PC-3 (cell line): ENCODE results near the gene PTGIS. TPM values are rescaled to one million over a fixed set of nuclear protein-coding genes. Genes with fewer than 3 reads are reported as not detected.

Experiments
- ATAC-seq: fragments of 200-7000 bp; cut with Tn5 transposase; 2 replicates; pipeline ENCODE4 v1.9.1; 2020; ENCODE audit warnings: mild to moderate bottlenecking, moderate library complexity
- BruUV-seq: library from RNA; stranded (reverse); fragments of 400-500 nt; replicated peaks from 2 replicates; lab custom pipeline; 2021; lab: Mats Ljungman, UMichigan
- CTCF ChIA-PET: fragments of 300-600 bp; sonication (Branson Sonifier 250); formaldehyde crosslinking; loops from one replicate; lab custom pipeline; 2022; ENCODE audit warnings: antibody characterized with exemption; lab: Charles Lee
- POLR2A ChIA-PET: fragments of 300-600 bp; sonication (Branson Sonifier 250); formaldehyde crosslinking; loops from one replicate; lab custom pipeline; 2022; ENCODE audit warnings: antibody characterized with exemption; ENCODE audit not compliant: unreplicated experiment; lab: Charles Lee
- DNase-seq: peaks from one replicate; pipeline ENCODE4 v3.0.0-alpha.2; 2015
- H2AFZ ChIP-seq: fragments of 300-600 bp; sonication (generic); 2 replicates; pipeline ENCODE4 v1.6.0; 2016; ENCODE audit warnings: antibody characterized with exemption, low read length
- H3F3A ChIP-seq: fragments of 300-600 bp; sonication (generic); one replicate; pipeline ENCODE4 v1.6.0; 2017; ENCODE audit warnings: antibody characterized with exemption, low read length, control low read depth, mild to moderate bottlenecking; ENCODE audit not compliant: unreplicated experiment
- H3K27ac ChIP-seq: fragments of 300-600 bp; sonication (generic); 2 replicates; pipeline ENCODE4 v1.5.1; 2016; ENCODE audit warnings: mild to moderate bottlenecking, low read length
- H3K27me3 ChIP-seq: fragments of 300-600 bp; sonication (generic); 2 replicates; pipeline ENCODE4 v1.6.1; 2016; ENCODE audit warnings: low read length, mixed read lengths
- H3K36me3 ChIP-seq: fragments of 300-600 bp; sonication (generic); 2 replicates; pipeline ENCODE4 v1.6.1; 2016; ENCODE audit warnings: low read depth, mixed run types, low read length, mixed read lengths
- H3K4me1 ChIP-seq: fragments of 300-600 bp; sonication (generic); 2 replicates; pipeline ENCODE4 v1.5.1; 2016; ENCODE audit warnings: low read length; ENCODE audit not compliant: insufficient read depth
- H3K4me2 ChIP-seq: fragments of 300-600 bp; sonication (generic); 2 replicates; pipeline ENCODE4 v1.6.0; 2016; ENCODE audit warnings: low read length
- H3K4me3 ChIP-seq: fragments of 300-600 bp; sonication (generic); 2 replicates; pipeline ENCODE4 v1.5.1; 2016; ENCODE audit warnings: mild to moderate bottlenecking, low read length, mixed read lengths
- H3K79me2 ChIP-seq: fragments of 300-600 bp; sonication (generic); 2 replicates; pipeline ENCODE4 v1.6.1; 2017; ENCODE audit warnings: low read length, mixed read lengths
- H3K9ac ChIP-seq: fragments of 300-600 bp; sonication (generic); 2 replicates; pipeline ENCODE4 v1.6.0; 2016; ENCODE audit warnings: mild to moderate bottlenecking, low read length
- H3K9me2 ChIP-seq: fragments of 300-600 bp; sonication (generic); replicated peaks from 2 replicates; pipeline ENCODE4 v1.6.1; 2016; ENCODE audit warnings: mixed run types, low read length, mixed read lengths
- H3K9me3 ChIP-seq: fragments of 300-600 bp; sonication (generic); 2 replicates; pipeline ENCODE4 v1.6.1; 2016; ENCODE audit warnings: low read length, mixed read lengths
- H4K20me1 ChIP-seq: fragments of 300-600 bp; sonication (generic); 2 replicates; pipeline ENCODE4 v1.6.1; 2016; ENCODE audit warnings: low read length, mixed read lengths
- CTCF ChIP-seq: fragments of 300-600 bp; sonication (generic); conservative IDR thresholded peaks from 2 replicates; pipeline ENCODE4 v1.5.1; 2017; ENCODE audit warnings: antibody characterized with exemption, low read depth, mild to moderate bottlenecking, low read length
- EZH2 ChIP-seq: fragments of 300-600 bp; sonication (generic); IDR thresholded peaks from one replicate; pipeline ENCODE4 v1.6.1; 2017; ENCODE audit warnings: antibody characterized with exemption, mild to moderate bottlenecking, low read length; ENCODE audit not compliant: unreplicated experiment
- EZH2phosphoT487 ChIP-seq: fragments of 300-600 bp; sonication (generic); IDR thresholded peaks from 2 replicates; pipeline ENCODE4 v1.6.1; 2018; ENCODE audit warnings: mild to moderate bottlenecking, antibody characterized with exemption, low read length, borderline replicate concordance
- intact Hi-C: fragments of 100-400 bp; cut with micrococcal nuclease; formaldehyde crosslinking; loops from 2 replicates; pipeline ENCODE4 v1.9.0; 2023
- total RNA-seq: library from RNA; depleted of rRNA; stranded (reverse); fragments of >200 nt; gene quantifications from 2 replicates; pipeline ENCODE4 v1.2.3, GENCODE V29; 2014

PTGIS gene
- total RNA-seq, 1 experiment from 2014 or later: 0.18 TPM

- H4K20me1 ChIP-seq: no peaks in the 10 kb centered on the region
- H3K9me3 ChIP-seq: no peaks in the 10 kb centered on the region
- no peak overlapping the region for H3K27ac ChIP-seq
- H3K27me3 ChIP-seq: peaks cover 21% of the 10 kb centered on the region
- BruUV-seq: no TSS peak
- no peak overlapping the region for H3K4me2 ChIP-seq
- H3K9me2 ChIP-seq: no peaks in the 10 kb centered on the region
- H2AFZ ChIP-seq: no peak overlapping the region
- POLR2A ChIA-PET: interaction anchor here (0.5 to 0.7 kb wide), 2 partner anchors 23 to 28 kb away, joined by 3 to 4 read pairs; no protein-coding TSS in a partner anchor
- no peaks in the 10 kb centered on the region for H3K79me2 ChIP-seq
- H3K4me1 ChIP-seq: no peaks in the 10 kb centered on the region
- H3F3A ChIP-seq: no peaks in the 10 kb centered on the region
- TF ChIP-seq CTCF (no peak), EZH2 (no peak), EZH2phosphoT487 (no peak)
- no peak for ATAC-seq
- no peak overlapping the region for H3K9ac ChIP-seq
- no peaks in the 10 kb centered on the region for H3K36me3 ChIP-seq
- no peak overlapping the region for H3K4me3 ChIP-seq
- no peak for DNase-seq
- intact Hi-C loops: no loop called here
- CTCF ChIA-PET: interaction anchor here (0.7 to 0.9 kb wide), 2 partner anchors 29 to 72 kb away, joined by 3 read pairs; no protein-coding TSS in a partner anchor
Observed at GRCh38 chr20:49570161-49570827, 2.4 kb upstream of the PTGIS start.

- no TSS peak for BruUV-seq
- Histone ChIP-seq H3K9me3 (no peaks in the 10 kb centered on the region), H2AFZ (no peak overlapping the region), H3K4me2 (no peak overlapping the region), H3K79me2 (no peaks in the 10 kb centered on the region), H3K9me2 (no peaks in the 10 kb centered on the region), H3K4me1 (no peaks in the 10 kb centered on the region), H3K27ac (no peak overlapping the region), H3K27me3 (peaks cover 21% of the 10 kb centered on the region), H3K9ac (no peak overlapping the region), H4K20me1 (no peaks in the 10 kb centered on the region), H3K36me3 (no peaks in the 10 kb centered on the region), H3K4me3 (no peak overlapping the region), H3F3A (no peaks in the 10 kb centered on the region)
- ATAC-seq: no peak
- intact Hi-C loops: no loop called here
- no peak for TF ChIP-seq EZH2
- ChIA-PET CTCF (interaction anchor here (0.7 to 1.3 kb wide), 2 partner anchors 28 to 71 kb away, joined by 3 read pairs; no protein-coding TSS in a partner anchor), POLR2A (interaction anchor here (0.5 kb wide), 1 partner anchor 28 kb away, joined by 3 read pairs; no protein-coding TSS in a partner anchor)
- no peak for DNase-seq
Observed at GRCh38 chr20:49569411-49570115, 1.6 kb upstream of the PTGIS start.

GRCh38 chr20:49568278-49569151 lies 578 bp upstream of the PTGIS start:
- Histone ChIP-seq H3K4me3 (no peak overlapping the region), H3K9ac (no peak overlapping the region), H3K4me1 (no peaks in the 10 kb centered on the region), H3K79me2 (no peaks in the 10 kb centered on the region), H3K9me3 (no peaks in the 10 kb centered on the region), H3K9me2 (no peaks in the 10 kb centered on the region), H4K20me1 (no peaks in the 10 kb centered on the region), H3K27ac (no peak overlapping the region), H3K4me2 (no peak overlapping the region), H2AFZ (no peak overlapping the region), H3K36me3 (no peaks in the 10 kb centered on the region), H3K27me3 (peaks cover 21% of the 10 kb centered on the region), H3F3A (no peaks in the 10 kb centered on the region)
- TF ChIP-seq EZH2phosphoT487 (no peak), EZH2 (no peak), CTCF (no peak)
- ChIA-PET CTCF (interaction anchor here (1.3 kb wide), 1 partner anchor 27 kb away, joined by 3 read pairs; no protein-coding TSS in a partner anchor), POLR2A (no interaction called here)
- BruUV-seq: no TSS peak
- intact Hi-C loops: no loop called here
- DNase-seq (no peak), ATAC-seq (no peak)
